ENCODE data around the gene TSC1.
A peak's percentile ranks its signal among the peaks of the same experiment; 100 is the strongest.

The TSC1 gene

GRCh38 chr9:132986640-132987620 lies 42.5 kb upstream of the TSC1 start:
- peak overlapping the region; percentile 93 for H3K4me2 ChIP-seq
- no peaks in the 10 kb centered on the region for H3K9me3 ChIP-seq
- H3K4me1 ChIP-seq: peaks cover 100% of the 10 kb centered on the region
- H4K20me1 ChIP-seq: no peaks in the 10 kb centered on the region
- 0 out of 2 replicates have a peak overlapping the region, but pooled peaks have one; percentile 8 for H3K27ac ChIP-seq
- H3K36me3 ChIP-seq: no peaks in the 10 kb centered on the region
- no peak overlapping the region for H3K4me3 ChIP-seq
- no peak overlapping the region for H3K9ac ChIP-seq
- peaks cover 2% of the 10 kb centered on the region; the same call in 1 of the 2 replicates for H3K27me3 ChIP-seq
- TF ChIP-seq Cebpa-rat (IDR thresholded peaks at IDR 0.05): no peak

- H3K27me3 ChIP-seq: peaks cover 10% of the 10 kb centered on the region
- no peak for TF ChIP-seq Cebpa-rat (IDR thresholded peaks at IDR 0.05)
- no peaks in the 10 kb centered on the region for H4K20me1 ChIP-seq
- peaks cover 92% of the 10 kb centered on the region for H3K4me1 ChIP-seq
- H3K4me2 ChIP-seq: peak overlapping the region; percentile 93
- H3K27ac ChIP-seq: no peak overlapping the region
- H3K9ac ChIP-seq: no peak overlapping the region
- H3K9me3 ChIP-seq: no peaks in the 10 kb centered on the region
- no peaks in the 10 kb centered on the region for H3K36me3 ChIP-seq
- H3K4me3 ChIP-seq: no peak overlapping the region
Measured at GRCh38 chr9:132986114-132986513, 41.7 kb upstream of the TSC1 start.

GRCh38 chr9:132985489-132985888 lies 41.1 kb upstream of the TSC1 start:
- Histone ChIP-seq H3K4me1 (peaks cover 85% of the 10 kb centered on the region), H3K27me3 (peaks cover 16% of the 10 kb centered on the region), H3K4me3 (no peak overlapping the region), H3K9ac (no peak overlapping the region), H3K27ac (peak overlapping the region; percentile 56; the same call in 1 of the 2 replicates), H3K36me3 (no peaks in the 10 kb centered on the region), H3K4me2 (peak overlapping the region; percentile 93), H4K20me1 (no peaks in the 10 kb centered on the region), H3K9me3 (no peaks in the 10 kb centered on the region)
- no peak for TF ChIP-seq Cebpa-rat (IDR thresholded peaks at IDR 0.05)

GRCh38 chr9:132985071-132985350 lies 40.6 kb upstream of the TSC1 start:
- Histone ChIP-seq H3K9me3 (no peaks in the 10 kb centered on the region), H3K4me3 (no peak overlapping the region), H3K36me3 (no peaks in the 10 kb centered on the region), H3K9ac (no peak overlapping the region), H3K27me3 (peaks cover 21% of the 10 kb centered on the region), H3K4me1 (peaks cover 81% of the 10 kb centered on the region), H3K27ac (peak overlapping the region; percentile 56; the same call in 1 of the 2 replicates), H3K4me2 (peak overlapping the region; percentile 93), H4K20me1 (no peaks in the 10 kb centered on the region)
- no peak for TF ChIP-seq Cebpa-rat (IDR thresholded peaks at IDR 0.05)

DNA sequence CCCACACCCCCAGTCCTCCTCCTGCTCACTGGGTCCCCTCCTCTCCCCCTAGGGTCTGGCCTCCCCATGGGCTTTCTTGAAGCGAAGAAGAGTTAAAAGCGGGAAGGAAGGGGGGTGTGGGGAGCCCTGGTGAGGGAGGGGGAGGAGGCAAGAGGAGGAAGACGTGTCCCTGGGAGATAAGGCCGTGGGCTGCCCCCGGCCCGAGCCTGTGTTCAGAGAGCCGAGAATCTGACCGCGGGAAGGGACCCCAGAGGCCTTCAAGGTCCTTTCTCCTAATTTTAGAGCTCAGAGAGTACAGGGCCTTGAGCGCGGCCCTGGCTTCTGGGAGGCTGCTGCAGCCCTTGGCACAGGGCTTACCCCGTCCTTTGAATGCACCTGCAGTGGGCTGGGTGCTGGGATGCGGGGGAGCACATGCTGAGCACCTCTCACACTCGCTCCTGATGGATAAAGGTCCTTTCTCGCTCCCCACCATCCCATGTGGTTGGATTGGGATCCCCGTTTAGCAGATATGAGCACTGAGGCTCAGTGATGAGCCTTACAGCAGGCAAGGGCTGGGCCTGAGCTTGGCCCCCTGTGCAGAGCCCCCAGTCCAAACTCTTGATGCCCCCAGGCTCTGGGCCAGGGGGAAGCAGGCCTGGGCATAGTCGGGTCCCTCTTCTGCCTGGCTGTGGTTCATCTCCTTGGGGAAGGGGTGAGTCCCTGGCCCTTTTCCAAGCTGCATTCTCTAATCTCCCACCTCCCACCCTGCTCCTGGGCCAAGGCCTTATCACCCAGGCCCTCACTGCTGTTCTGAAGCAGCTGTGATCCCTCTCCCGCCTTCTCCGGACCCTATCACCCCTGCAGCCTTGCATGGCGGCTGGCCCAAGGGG lies 40.0 kb upstream of the TSC1 start:
- Histone ChIP-seq H3K4me2 (peak overlapping the region; percentile 93), H3K27ac (peak overlapping the region; percentile 64), H3K36me3 (no peaks in the 10 kb centered on the region), H4K20me1 (no peaks in the 10 kb centered on the region), H3K9ac (peak overlapping the region; percentile 60), H3K9me3 (no peaks in the 10 kb centered on the region), H3K4me1 (peaks cover 75% of the 10 kb centered on the region), H3K27me3 (peaks cover 26% of the 10 kb centered on the region), H3K4me3 (peak overlapping the region; percentile 48)
- no peak for TF ChIP-seq Cebpa-rat (IDR thresholded peaks at IDR 0.05)

DNA sequence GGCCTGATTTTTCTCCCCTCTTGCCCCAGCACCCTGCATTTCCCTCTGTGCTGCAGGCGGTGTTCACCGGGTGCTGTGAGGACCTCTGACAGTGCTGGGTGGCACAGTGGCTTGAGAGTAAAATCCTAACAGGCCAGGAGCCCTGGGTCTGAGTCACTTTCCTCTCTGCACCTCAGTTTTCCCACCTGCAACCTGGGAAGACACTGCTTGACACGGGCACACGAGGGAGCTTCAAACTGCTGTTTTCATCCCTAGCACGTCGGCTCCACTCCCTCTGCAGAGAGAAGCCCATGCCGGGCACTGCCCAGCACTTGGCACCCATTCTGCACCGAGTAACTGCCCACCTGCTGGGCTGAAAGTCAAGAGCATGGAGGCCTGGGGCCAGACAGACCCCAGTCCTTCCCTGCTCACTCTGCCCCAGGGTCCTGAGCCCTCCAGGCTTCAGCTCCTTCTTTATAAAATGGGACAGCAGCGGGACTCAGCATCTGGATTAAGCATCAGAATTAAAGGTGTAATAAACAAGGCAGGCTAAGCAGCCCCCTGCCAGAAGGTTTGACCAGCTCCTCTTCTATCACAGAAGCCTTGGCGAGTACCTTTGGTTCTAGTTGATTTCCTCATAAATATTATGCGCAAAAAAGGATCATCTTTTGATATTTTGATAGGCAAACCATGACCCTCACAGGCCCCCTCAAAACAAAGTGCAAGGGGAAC lies 39.2 kb upstream of the TSC1 start:
- Histone ChIP-seq H3K4me2 (peak overlapping the region; percentile 93), H3K4me3 (0 out of 2 replicates have a peak overlapping the region, but pooled peaks have one; percentile 48), H3K9me3 (no peaks in the 10 kb centered on the region), H3K4me1 (peaks cover 75% of the 10 kb centered on the region), H3K27me3 (peaks cover 34% of the 10 kb centered on the region), H3K27ac (peak overlapping the region; percentile 64; the same call in 1 of the 2 replicates), H3K9ac (peak overlapping the region; percentile 60), H3K36me3 (no peaks in the 10 kb centered on the region), H4K20me1 (peaks cover 6% of the 10 kb centered on the region; the same call in 1 of the 2 replicates)
- TF ChIP-seq Cebpa-rat (IDR thresholded peaks at IDR 0.05): no peak

GRCh38 chr9:132982458-132982857 lies 38.0 kb upstream of the TSC1 start:
- Histone ChIP-seq H3K4me2 (peak overlapping the region; percentile 93), H3K9ac (no peak overlapping the region)

DNA sequence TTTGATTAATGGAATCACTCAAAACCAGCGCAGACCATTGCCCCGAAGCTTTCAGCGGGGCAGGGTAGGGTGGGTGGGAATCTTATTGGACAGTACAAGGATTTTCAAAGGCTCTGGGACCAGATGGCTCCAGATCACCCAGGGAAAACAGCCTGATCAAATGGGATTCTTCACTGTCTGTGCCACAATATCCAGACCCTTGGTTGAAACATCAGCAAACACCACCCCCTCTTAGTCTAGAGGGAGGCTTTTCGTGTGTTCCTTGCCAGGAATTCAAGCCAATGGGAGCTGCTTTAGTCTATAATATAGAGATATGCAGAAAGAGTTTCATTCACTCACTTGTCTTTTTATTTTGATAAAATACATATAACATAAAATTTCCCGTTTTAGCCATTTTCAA lies 35.7 kb upstream of the TSC1 start:
- H3K4me2 ChIP-seq: no peak overlapping the region
- no peaks in the 10 kb centered on the region for H3K36me3 ChIP-seq
- no peak overlapping the region for H3K9ac ChIP-seq
- TF ChIP-seq Cebpa-rat (IDR thresholded peaks at IDR 0.05): no peak
- H3K9me3 ChIP-seq: no peaks in the 10 kb centered on the region
- H3K4me1 ChIP-seq: peaks cover 57% of the 10 kb centered on the region
- no peak overlapping the region for H3K4me3 ChIP-seq
- H3K27me3 ChIP-seq: peaks cover 47% of the 10 kb centered on the region
- no peak overlapping the region for H3K27ac ChIP-seq
- peaks cover 7% of the 10 kb centered on the region; the same call in 1 of the 2 replicates for H4K20me1 ChIP-seq

More at GRCh38 chr9:132982458-132982857, 38.0 kb upstream of the TSC1 start:
- H3K36me3 ChIP-seq: no peaks in the 10 kb centered on the region
- no peak for TF ChIP-seq Cebpa-rat (IDR thresholded peaks at IDR 0.05)
- H3K4me3 ChIP-seq: no peak overlapping the region
- H3K27ac ChIP-seq: 0 out of 2 replicates have a peak overlapping the region, but pooled peaks have one; percentile 30
- H3K27me3 ChIP-seq: peaks cover 46% of the 10 kb centered on the region
- H3K9me3 ChIP-seq: no peaks in the 10 kb centered on the region
- peaks cover 7% of the 10 kb centered on the region; the same call in 1 of the 2 replicates for H4K20me1 ChIP-seq
- peaks cover 75% of the 10 kb centered on the region for H3K4me1 ChIP-seq

Data from BLaER1 (cell line).